ENCODE results near the gene EIF3I.
"Not testable (repeated sequence)": the region's sequence is repeated elsewhere in the genome, so short reads cannot be mapped to it uniquely, and the experiment has no call there.

The EIF3I gene

GRCh38 chr1:32239337-32239736 is 17.1 kb downstream of the EIF3I start:
- DNase-seq = no peak

- DNase-seq = no peak
These were observed 17.6 kb downstream of the EIF3I start for GRCh38 chr1:32239790-32240139.

- DNase-seq = no peak
These were observed 18.1 kb downstream of the EIF3I start for GRCh38 chr1:32240140-32240951.

- DNase-seq = no peak
These were observed 19.0 kb downstream of the EIF3I start for GRCh38 chr1:32241001-32241763.

- no peak for DNase-seq
These were observed 20.2 kb downstream of the EIF3I start for GRCh38 chr1:32242341-32242851.

- DNase-seq = no peak
These were observed 24.7 kb downstream of the EIF3I start, which contains the start of gene FAM167B for GRCh38 chr1:32246888-32247273. TSS of gene FAM167B (plus strand) at chr1:32247222. CDS start at chr1:32247422, 200 bp downstream.

GRCh38 chr1:32247452-32247851 is 25.2 kb downstream of the EIF3I start:
- DNase-seq = no peak

- DNase-seq = no peak
These were observed 26.0 kb downstream of the EIF3I start for GRCh38 chr1:32247983-32248889.

GRCh38 chr1:32249831-32250525 is 27.8 kb downstream of the EIF3I start:
- DNase-seq = no peak

GRCh38 chr1:32250893-32251716 is 28.9 kb downstream of the EIF3I start, which contains the start of gene LCK:
TSS of gene LCK (plus strand) at chr1:32251265. CDS start at chr1:32274330, 23,065 bp downstream.
- DNase-seq = no peak

GRCh38 chr1:32255072-32256071 is 33.2 kb downstream of the EIF3I start:
- no peak for DNase-seq

GRCh38 chr1:32256473-32257226 is 34.4 kb downstream of the EIF3I start:
- DNase-seq = no peak

- no peak for DNase-seq
These were observed 35.0 kb downstream of the EIF3I start for GRCh38 chr1:32257227-32257508.

- not testable (repeated sequence) for DNase-seq
These were observed 41.0 kb downstream of the EIF3I start for GRCh38 chr1:32263236-32263593.

GRCh38 chr1:32263744-32264143 is 41.5 kb downstream of the EIF3I start:
- DNase-seq = no peak

GRCh38 chr1:32265846-32266245 is 43.6 kb downstream of the EIF3I start:
- no peak for DNase-seq

GRCh38 chr1:32266921-32267591 is 44.8 kb downstream of the EIF3I start:
- DNase-seq = no peak

- DNase-seq = no peak
These were observed 47.5 kb downstream of the EIF3I start for GRCh38 chr1:32269744-32270143.
